Measurements from ENCODE around the gene CYTH4.

GRCh38 chr22:37295946-37296345 lies 13.6 kb downstream of the CYTH4 start:
- TF ChIP-seq CTCF (IDR thresholded peaks at IDR 0.05; ENCODE audit: extremely low read depth in 1 of 2, insufficient read depth in 1 of 2, low read depth in 1 of 2, low read length in 2 of 2) (no peak), POLR2A (IDR thresholded peaks at IDR 0.05; ENCODE audit: low read depth, low read length) (no peak), MAX (IDR thresholded peaks at IDR 0.05; ENCODE audit: insufficient read depth, insufficient read length) (no peak), EZH2 (IDR thresholded peaks at IDR 0.05; ENCODE audit: borderline replicate concordance, low read depth, low read length, severe bottlenecking) (no peak)

Data from endothelial cell of umbilical vein (primary cell).